ENCODE results near the gene ZNF813.
A peak's percentile ranks its signal among the peaks of the same experiment; 100 is the strongest.
"Not testable (repeated sequence)": the region's sequence is repeated elsewhere in the genome, so short reads cannot be mapped to it uniquely, and the experiment has no call there.

ZNF813 gene

GRCh38 chr19:53447196-53447595 is 20.3 kb upstream of the ZNF813 start:
- H3K27me3 ChIP-seq (ENCODE audit: control insufficient read depth in 5 of 5, insufficient read depth in 4 of 5, low read length in 5 of 5); H3K27ac ChIP-seq (ENCODE audit: low read depth, low read length); H3K9ac ChIP-seq (ENCODE audit: low read length in 5 of 5); H3K4me3 ChIP-seq (ENCODE audit: low read depth in 1 of 5, low read length in 5 of 5); H3K4me1 ChIP-seq (ENCODE audit: control insufficient read depth in 5 of 5, insufficient read depth in 5 of 5, low read length in 5 of 5): not testable (repeated sequence)
- peaks cover 3 to 75% (median 48%) of the 10 kb centered on the region in 5 donors for H3K36me3 ChIP-seq (ENCODE audit: control insufficient read depth in 5 of 5, insufficient read depth in 5 of 5, low read length in 5 of 5)
- peaks cover 6 to 27% (median 16%) of the 10 kb centered on the region in 5 donors for H3K9me3 ChIP-seq (ENCODE audit: control insufficient read depth in 5 of 5, low read length in 5 of 5)

GRCh38 chr19:53455828-53456227 is 11.7 kb upstream of the ZNF813 start:
- H3K27me3 ChIP-seq (ENCODE audit: control insufficient read depth in 5 of 5, insufficient read depth in 4 of 5, low read length in 5 of 5): no peaks in the 10 kb centered on the region
- no peaks in the 10 kb centered on the region for H3K4me1 ChIP-seq (ENCODE audit: control insufficient read depth in 5 of 5, insufficient read depth in 5 of 5, low read length in 5 of 5)
- H3K9me3 ChIP-seq (ENCODE audit: control insufficient read depth in 5 of 5, low read length in 5 of 5): peaks cover 18 to 59% (median 28%) of the 10 kb centered on the region in 5 donors
- H3K27ac ChIP-seq (ENCODE audit: low read depth, low read length): no peak overlapping the region
- peak overlapping the region in 2 of 5 donors; percentile 11 to 33 for H3K4me3 ChIP-seq (ENCODE audit: low read depth in 1 of 5, low read length in 5 of 5)
- H3K9ac ChIP-seq (ENCODE audit: low read length in 5 of 5): no peak overlapping the region
- H3K36me3 ChIP-seq (ENCODE audit: control insufficient read depth in 5 of 5, insufficient read depth in 5 of 5, low read length in 5 of 5): peaks cover 22 to 50% (median 44%) of the 10 kb centered on the region in 5 donors

- H3K4me1 ChIP-seq (ENCODE audit: control insufficient read depth in 5 of 5, insufficient read depth in 5 of 5, low read length in 5 of 5); H3K9ac ChIP-seq (ENCODE audit: low read length in 5 of 5); H3K27me3 ChIP-seq (ENCODE audit: control insufficient read depth in 5 of 5, insufficient read depth in 4 of 5, low read length in 5 of 5); H3K4me3 ChIP-seq (ENCODE audit: low read depth in 1 of 5, low read length in 5 of 5); H3K27ac ChIP-seq (ENCODE audit: low read depth, low read length); H3K36me3 ChIP-seq (ENCODE audit: control insufficient read depth in 5 of 5, insufficient read depth in 5 of 5, low read length in 5 of 5): not testable (repeated sequence)
- H3K9me3 ChIP-seq (ENCODE audit: control insufficient read depth in 5 of 5, low read length in 5 of 5): peaks cover 14 to 39% (median 18%) of the 10 kb centered on the region in 5 donors
Measured at GRCh38 chr19:53460131-53460721, 7.3 kb upstream of the ZNF813 start.

- no peak overlapping the region for H3K9ac ChIP-seq (ENCODE audit: low read length in 5 of 5)
- no peak overlapping the region for H3K27ac ChIP-seq (ENCODE audit: low read depth, low read length)
- H3K4me3 ChIP-seq (ENCODE audit: low read depth in 1 of 5, low read length in 5 of 5): no peak overlapping the region
- no peaks in the 10 kb centered on the region for H3K27me3 ChIP-seq (ENCODE audit: control insufficient read depth in 5 of 5, insufficient read depth in 4 of 5, low read length in 5 of 5)
- H3K9me3 ChIP-seq (ENCODE audit: control insufficient read depth in 5 of 5, low read length in 5 of 5): peaks cover 6 to 23% (median 9%) of the 10 kb centered on the region in 5 donors
- no peaks in the 10 kb centered on the region for H3K36me3 ChIP-seq (ENCODE audit: control insufficient read depth in 5 of 5, insufficient read depth in 5 of 5, low read length in 5 of 5)
- H3K4me1 ChIP-seq (ENCODE audit: control insufficient read depth in 5 of 5, insufficient read depth in 5 of 5, low read length in 5 of 5): peaks cover 0 to 11% (median 9%) of the 10 kb centered on the region in 5 donors
Measured at GRCh38 chr19:53461866-53462265, 5.7 kb upstream of the ZNF813 start.

- Histone ChIP-seq H3K4me3 (ENCODE audit: low read depth in 1 of 5, low read length in 5 of 5) (peak overlapping the region; percentile 39 to 55 (median 48)), H3K27ac (ENCODE audit: low read depth, low read length) (no peak overlapping the region), H3K36me3 (ENCODE audit: control insufficient read depth in 5 of 5, insufficient read depth in 5 of 5, low read length in 5 of 5) (no peaks in the 10 kb centered on the region), H3K27me3 (ENCODE audit: control insufficient read depth in 5 of 5, insufficient read depth in 4 of 5, low read length in 5 of 5) (no peaks in the 10 kb centered on the region), H3K9ac (ENCODE audit: low read length in 5 of 5) (no peak overlapping the region), H3K9me3 (ENCODE audit: control insufficient read depth in 5 of 5, low read length in 5 of 5) (peaks cover 0 to 14% (median 9%) of the 10 kb centered on the region in 5 donors), H3K4me1 (ENCODE audit: control insufficient read depth in 5 of 5, insufficient read depth in 5 of 5, low read length in 5 of 5) (peaks cover 0 to 16% (median 12%) of the 10 kb centered on the region in 5 donors)
Measured at GRCh38 chr19:53462861-53463260, 4.7 kb upstream of the ZNF813 start.

- Histone ChIP-seq H3K27ac (ENCODE audit: low read depth, low read length) (no peak overlapping the region), H3K4me3 (ENCODE audit: low read depth in 1 of 5, low read length in 5 of 5) (peak overlapping the region; percentile 39 to 55 (median 48)), H3K27me3 (ENCODE audit: control insufficient read depth in 5 of 5, insufficient read depth in 4 of 5, low read length in 5 of 5) (no peaks in the 10 kb centered on the region), H3K4me1 (ENCODE audit: control insufficient read depth in 5 of 5, insufficient read depth in 5 of 5, low read length in 5 of 5) (peaks cover 0 to 20% (median 13%) of the 10 kb centered on the region in 5 donors), H3K9ac (ENCODE audit: low read length in 5 of 5) (no peak overlapping the region), H3K36me3 (ENCODE audit: control insufficient read depth in 5 of 5, insufficient read depth in 5 of 5, low read length in 5 of 5) (no peaks in the 10 kb centered on the region), H3K9me3 (ENCODE audit: control insufficient read depth in 5 of 5, low read length in 5 of 5) (peaks cover 0 to 10% (median 6%) of the 10 kb centered on the region in 5 donors)
Measured at GRCh38 chr19:53463263-53463662, 4.3 kb upstream of the ZNF813 start.

- Histone ChIP-seq H3K9ac (ENCODE audit: low read length in 5 of 5) (peak overlapping the region in 2 of 5 donors; percentile 55 to 66), H3K27me3 (ENCODE audit: control insufficient read depth in 5 of 5, insufficient read depth in 4 of 5, low read length in 5 of 5) (no peaks in the 10 kb centered on the region), H3K36me3 (ENCODE audit: control insufficient read depth in 5 of 5, insufficient read depth in 5 of 5, low read length in 5 of 5) (no peaks in the 10 kb centered on the region), H3K4me1 (ENCODE audit: control insufficient read depth in 5 of 5, insufficient read depth in 5 of 5, low read length in 5 of 5) (peaks cover 0 to 27% (median 22%) of the 10 kb centered on the region in 5 donors), H3K4me3 (ENCODE audit: low read depth in 1 of 5, low read length in 5 of 5) (peak overlapping the region; percentile 73 to 90 (median 82)), H3K27ac (ENCODE audit: low read depth, low read length) (no peak overlapping the region), H3K9me3 (ENCODE audit: control insufficient read depth in 5 of 5, low read length in 5 of 5) (peaks cover 0 to 4% (median 0%) of the 10 kb centered on the region in 5 donors)
Measured at GRCh38 chr19:53466726-53467484, 628 bp upstream of the ZNF813 start.

GRCh38 chr19:53468628-53469027 is 1.1 kb downstream of the ZNF813 start:
- H3K4me3 ChIP-seq (ENCODE audit: low read depth in 1 of 5, low read length in 5 of 5): peak overlapping the region; percentile 35 to 90 (median 79)
- not testable (repeated sequence) for H3K27me3 ChIP-seq (ENCODE audit: control insufficient read depth in 5 of 5, insufficient read depth in 4 of 5, low read length in 5 of 5); H3K36me3 ChIP-seq (ENCODE audit: control insufficient read depth in 5 of 5, insufficient read depth in 5 of 5, low read length in 5 of 5); H3K27ac ChIP-seq (ENCODE audit: low read depth, low read length); H3K9me3 ChIP-seq (ENCODE audit: control insufficient read depth in 5 of 5, low read length in 5 of 5)
- peaks cover 0 to 21% (median 17%) of the 10 kb centered on the region in 5 donors for H3K4me1 ChIP-seq (ENCODE audit: control insufficient read depth in 5 of 5, insufficient read depth in 5 of 5, low read length in 5 of 5)
- H3K9ac ChIP-seq (ENCODE audit: low read length in 5 of 5): peak overlapping the region in 2 of 5 donors; percentile 55 to 89

GRCh38 chr19:53471916-53472315 is 4.4 kb downstream of the ZNF813 start:
- peaks cover 0 to 16% (median 14%) of the 10 kb centered on the region in 5 donors for H3K4me1 ChIP-seq (ENCODE audit: control insufficient read depth in 5 of 5, insufficient read depth in 5 of 5, low read length in 5 of 5)

GRCh38 chr19:53474832-53475231 is 7.3 kb downstream of the ZNF813 start:
- Histone ChIP-seq H3K9me3 (ENCODE audit: control insufficient read depth in 5 of 5, low read length in 5 of 5) (peaks cover 0 to 22% (median 18%) of the 10 kb centered on the region in 5 donors), H3K36me3 (ENCODE audit: control insufficient read depth in 5 of 5, insufficient read depth in 5 of 5, low read length in 5 of 5) (peaks cover 5 to 28% (median 8%) of the 10 kb centered on the region in 5 donors)
- not testable (repeated sequence) for H3K9ac ChIP-seq (ENCODE audit: low read length in 5 of 5); H3K4me3 ChIP-seq (ENCODE audit: low read depth in 1 of 5, low read length in 5 of 5); H3K27me3 ChIP-seq (ENCODE audit: control insufficient read depth in 5 of 5, insufficient read depth in 4 of 5, low read length in 5 of 5); H3K4me1 ChIP-seq (ENCODE audit: control insufficient read depth in 5 of 5, insufficient read depth in 5 of 5, low read length in 5 of 5); H3K27ac ChIP-seq (ENCODE audit: low read depth, low read length)

More at GRCh38 chr19:53471916-53472315, 4.4 kb downstream of the ZNF813 start:
- H3K27me3 ChIP-seq (ENCODE audit: control insufficient read depth in 5 of 5, insufficient read depth in 4 of 5, low read length in 5 of 5): no peaks in the 10 kb centered on the region
- H3K9ac ChIP-seq (ENCODE audit: low read length in 5 of 5): no peak overlapping the region
- H3K9me3 ChIP-seq (ENCODE audit: control insufficient read depth in 5 of 5, low read length in 5 of 5): peaks cover 0 to 7% (median 0%) of the 10 kb centered on the region in 5 donors
- H3K4me3 ChIP-seq (ENCODE audit: low read depth in 1 of 5, low read length in 5 of 5): no peak overlapping the region
- peaks cover 0 to 11% (median 1%) of the 10 kb centered on the region in 5 donors for H3K36me3 ChIP-seq (ENCODE audit: control insufficient read depth in 5 of 5, insufficient read depth in 5 of 5, low read length in 5 of 5)
- H3K27ac ChIP-seq (ENCODE audit: low read depth, low read length): no peak overlapping the region

Data from subcutaneous abdominal adipose tissue (tissue), 5 donors.